Heart left ventricle (tissue), 16 donors: Measurements from ENCODE around the gene CCDC77. TPM values are rescaled to one million over a fixed set of nuclear protein-coding genes. Genes with fewer than 3 reads are reported as not detected.
A peak's percentile ranks its signal among the peaks of the same experiment; 100 is the strongest.

ENCODE experiments used
- ATAC-seq, 4 donors: fragments of 200-7000 bp; cut with Tn5 transposase; one replicate each; pipeline ENCODE4 v1.9.1; 2020 to 2022; ENCODE audit warnings: moderate library complexity in 4 of 4, mild to moderate bottlenecking in 3 of 4, moderate number of reproducible peaks in 1 of 4
- DNase-seq, 5 donors: peaks; one replicate each; pipeline ENCODE4 v3.0.0-alpha.2; 2020
- H3K27ac ChIP-seq, 12 donors: fragments of 200-600 bp; sonication (generic) in 4 of 12; one replicate each; pipeline versions ENCODE4 v1.5.0 to v1.8.0; 2016 to 2022; ENCODE audit warnings: mild to moderate bottlenecking in 2 of 12
- H3K27me3 ChIP-seq, 9 donors: fragments of 200-600 bp; sonication (generic) in 2 of 9; one replicate each; pipeline versions ENCODE4 v1.5.1 to v1.8.0; 2016 to 2022; ENCODE audit warnings: mild to moderate bottlenecking in 3 of 9
- H3K36me3 ChIP-seq, 9 donors: fragments of 200-600 bp; sonication (generic) in 2 of 9; one replicate each; pipeline versions ENCODE4 v1.5.0 to v1.8.0; 2018 to 2022; ENCODE audit warnings: mild to moderate bottlenecking in 2 of 9
- H3K4me1 ChIP-seq, 12 donors: fragments of 200-600 bp; sonication (generic) in 4 of 12; one replicate each; pipeline versions ENCODE4 v1.5.0 to v1.8.0; 2016 to 2022; ENCODE audit warnings: mild to moderate bottlenecking in 3 of 12
- H3K4me3 ChIP-seq, 12 donors: fragments of 200-600 bp; sonication (generic) in 4 of 12; one replicate each; pipeline versions ENCODE4 v1.5.0 to v1.8.0; 2017 to 2022; ENCODE audit warnings: mild to moderate bottlenecking in 9 of 12, moderate library complexity in 4 of 12
- H3K9me3 ChIP-seq, 12 donors: fragments of 200-600 bp; sonication (generic) in 4 of 12; one replicate each; pipeline versions ENCODE4 v1.5.0 to v1.8.0; 2016 to 2022; ENCODE audit warnings: mild to moderate bottlenecking in 1 of 12
- POLR2A ChIP-seq, 2 donors: fragments of 450-650 bp; IDR thresholded peaks; one replicate each; pipeline ENCODE4 v1.6.1; 2017; ENCODE audit warnings: antibody characterized with exemption in 2 of 2, mild to moderate bottlenecking in 2 of 2, moderate library complexity in 2 of 2
- WGBS, 4 donors: extraction: QIAGEN DNeasy Blood & Tissue Kit in 2 of 4; methylation state at CpG; one replicate each; pipeline versions ENCODE4 v1.1.5 to v1.1.7; 2013 to 2018; 5-methylcytosine and 5-hydroxymethylcytosine counted together
- intact Hi-C, 10 donors: fragments of 100-400 bp; cut with DNase I; formaldehyde crosslinking; loops; one replicate each; pipeline versions ENCODE4 v1.11.1 to v1.14.2; 2022
- polyA plus RNA-seq, 2 donors: library from polyadenylated mRNA; stranded (reverse); fragments of 200-250 nt; gene quantifications; one replicate each; pipeline ENCODE4 v1.2.3, GENCODE V29; 2013
- total RNA-seq, 9 donors: library from RNA; depleted of rRNA in 2 of 9; stranded (reverse); fragments of >200 nt in 2 of 9; fragmentation: NEBNext Ultra II Directional in 3 of 9; extraction: Animal tissue kit (Norgen Biotek cat#: 25700) in 3 of 9; gene quantifications; one replicate each; pipeline versions ENCODE4 v1.1.0 to v1.2.4, GENCODE V29; 2016 to 2023
- TF ChIP-seq, protein P1 (sequence below), 12 donors: fragments of 200-600 bp; sonication (generic) in 4 of 12; IDR thresholded peaks; one replicate each; pipeline versions ENCODE4 v1.5.0 to v1.8.0; 2018 to 2022; ENCODE audit warnings: antibody characterized with exemption in 12 of 12, mild to moderate bottlenecking in 5 of 12
- donor health status: ischemic (EF 13 %, LVEDD 7.1; RV severe dilation, severe dysfunction).
- donor health status: healthy with polysubstance abuse.
- donor health status: DM: no; HTN: yes; CAD: no.
- donor health status: DM: no; HTN: no; CAD: no.
- donor health status: ischemic (EF 25% LVEDD 6.9; RV normal size, moderate dysfunction).
- donor health status: ischemic (EF 25% LVEDD 5.7; RV mildly dilated, moderate dysfunction).
- donor health status: healthy.
- donor health status: DM: yes; HTN: yes; CAD: no.
- donor health status: ischemic (EF 35%, LVEDD 5.7; RV mildly dilated, moderate dysfunction).
- donor health status: nonischemic (EF 11% LVEDD 7.7; RV severe dilation, severe dysfunction).
- donor health status: DM: yes; HTN: yes; CAD: no.
- donor health status: PGD.
- donor health status: ischemic (EF 29% LVEDD 5.4; RV normal size, mild dysfunction).
- donor health status: nonischemic (EF 23%, LVEDD 6.1; RV moderate dilation, normal function).

CCDC77 gene
- total and polyA plus RNA-seq, 11 donors: 1.3 to 4.6 (median 2.9) TPM

DNA sequence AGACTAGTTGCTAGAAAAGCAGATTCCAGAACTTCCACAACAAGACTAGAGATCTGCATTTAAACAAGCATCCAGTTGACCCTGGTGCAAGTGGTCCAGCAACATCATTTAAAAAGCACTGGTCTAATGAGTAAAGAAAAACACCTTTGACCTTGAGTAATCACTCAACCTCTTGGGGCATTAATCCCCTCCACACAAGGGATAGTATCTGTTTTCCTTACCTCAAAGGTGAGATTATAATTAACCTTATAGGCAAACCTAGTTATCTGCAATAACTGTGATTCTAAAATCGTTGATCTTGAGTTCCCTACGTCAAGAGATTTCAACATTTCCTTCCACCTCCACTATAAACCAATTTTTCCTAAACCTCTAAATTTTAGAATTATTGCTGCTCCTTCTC is 13.4 kb upstream of the CCDC77 start:
- no peak for DNase-seq
- intact Hi-C loops: no loop called here
- H3K27ac ChIP-seq: peak overlapping the region in 11 of 12 donors; percentile 84 to 96 (median 92)
- no peak for TF ChIP-seq POLR2A (IDR thresholded peaks at IDR 0.05)
- TF ChIP-seq, protein P1, sequence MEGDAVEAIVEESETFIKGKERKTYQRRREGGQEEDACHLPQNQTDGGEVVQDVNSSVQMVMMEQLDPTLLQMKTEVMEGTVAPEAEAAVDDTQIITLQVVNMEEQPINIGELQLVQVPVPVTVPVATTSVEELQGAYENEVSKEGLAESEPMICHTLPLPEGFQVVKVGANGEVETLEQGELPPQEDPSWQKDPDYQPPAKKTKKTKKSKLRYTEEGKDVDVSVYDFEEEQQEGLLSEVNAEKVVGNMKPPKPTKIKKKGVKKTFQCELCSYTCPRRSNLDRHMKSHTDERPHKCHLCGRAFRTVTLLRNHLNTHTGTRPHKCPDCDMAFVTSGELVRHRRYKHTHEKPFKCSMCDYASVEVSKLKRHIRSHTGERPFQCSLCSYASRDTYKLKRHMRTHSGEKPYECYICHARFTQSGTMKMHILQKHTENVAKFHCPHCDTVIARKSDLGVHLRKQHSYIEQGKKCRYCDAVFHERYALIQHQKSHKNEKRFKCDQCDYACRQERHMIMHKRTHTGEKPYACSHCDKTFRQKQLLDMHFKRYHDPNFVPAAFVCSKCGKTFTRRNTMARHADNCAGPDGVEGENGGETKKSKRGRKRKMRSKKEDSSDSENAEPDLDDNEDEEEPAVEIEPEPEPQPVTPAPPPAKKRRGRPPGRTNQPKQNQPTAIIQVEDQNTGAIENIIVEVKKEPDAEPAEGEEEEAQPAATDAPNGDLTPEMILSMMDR (IDR thresholded peaks at IDR 0.05): no peak
- 0 to 1% (median 0%) methylated on average over 2 of the region's 2 CpGs for WGBS, 4 donors
- peaks cover 0 to 33% (median 22%) of the 10 kb centered on the region in 9 donors for H3K36me3 ChIP-seq
- H3K9me3 ChIP-seq: no peaks in the 10 kb centered on the region
- H3K27me3 ChIP-seq: no peaks in the 10 kb centered on the region
- H3K4me1 ChIP-seq: peaks cover 7 to 39% (median 28%) of the 10 kb centered on the region in 12 donors
- no peak for ATAC-seq
- H3K4me3 ChIP-seq: peak overlapping the region; percentile 52 to 91 (median 78)

DNA sequence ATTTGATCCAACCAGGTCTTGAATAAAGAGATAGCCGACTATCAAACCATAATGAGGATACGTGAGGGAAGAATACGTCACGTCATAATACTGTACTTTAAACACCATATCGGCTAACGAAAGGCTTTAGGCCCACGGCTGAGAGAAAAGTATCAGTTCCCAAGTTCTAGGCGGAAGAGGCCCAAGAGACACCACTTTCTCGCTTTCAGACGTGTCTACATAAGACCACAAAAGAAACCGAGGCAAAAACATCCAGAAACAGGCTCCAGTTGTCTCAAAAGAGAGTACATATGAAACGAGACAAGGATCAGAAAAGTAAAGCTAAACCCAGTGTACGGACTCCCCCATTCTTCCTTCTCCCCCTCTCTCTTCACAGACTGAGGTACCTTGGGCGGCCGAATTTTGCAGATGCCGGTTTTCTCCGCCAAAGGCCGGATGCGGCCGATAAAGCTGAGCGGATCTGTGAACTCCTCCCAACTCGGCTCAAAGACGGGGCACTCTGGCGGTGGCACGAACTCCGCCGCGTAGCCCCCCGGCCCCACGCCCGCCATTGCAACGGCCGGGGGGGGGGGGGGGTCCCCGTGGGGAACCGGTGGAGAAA is 12.8 kb upstream of the CCDC77 start:
- DNase-seq (peak in 1 of 5 donors; percentile 66), ATAC-seq (peak in 3 of 4 donors; percentile 21 to 35 (median 35))
- peak overlapping the region; percentile 59 to 96 (median 92) for H3K27ac ChIP-seq

DNA sequence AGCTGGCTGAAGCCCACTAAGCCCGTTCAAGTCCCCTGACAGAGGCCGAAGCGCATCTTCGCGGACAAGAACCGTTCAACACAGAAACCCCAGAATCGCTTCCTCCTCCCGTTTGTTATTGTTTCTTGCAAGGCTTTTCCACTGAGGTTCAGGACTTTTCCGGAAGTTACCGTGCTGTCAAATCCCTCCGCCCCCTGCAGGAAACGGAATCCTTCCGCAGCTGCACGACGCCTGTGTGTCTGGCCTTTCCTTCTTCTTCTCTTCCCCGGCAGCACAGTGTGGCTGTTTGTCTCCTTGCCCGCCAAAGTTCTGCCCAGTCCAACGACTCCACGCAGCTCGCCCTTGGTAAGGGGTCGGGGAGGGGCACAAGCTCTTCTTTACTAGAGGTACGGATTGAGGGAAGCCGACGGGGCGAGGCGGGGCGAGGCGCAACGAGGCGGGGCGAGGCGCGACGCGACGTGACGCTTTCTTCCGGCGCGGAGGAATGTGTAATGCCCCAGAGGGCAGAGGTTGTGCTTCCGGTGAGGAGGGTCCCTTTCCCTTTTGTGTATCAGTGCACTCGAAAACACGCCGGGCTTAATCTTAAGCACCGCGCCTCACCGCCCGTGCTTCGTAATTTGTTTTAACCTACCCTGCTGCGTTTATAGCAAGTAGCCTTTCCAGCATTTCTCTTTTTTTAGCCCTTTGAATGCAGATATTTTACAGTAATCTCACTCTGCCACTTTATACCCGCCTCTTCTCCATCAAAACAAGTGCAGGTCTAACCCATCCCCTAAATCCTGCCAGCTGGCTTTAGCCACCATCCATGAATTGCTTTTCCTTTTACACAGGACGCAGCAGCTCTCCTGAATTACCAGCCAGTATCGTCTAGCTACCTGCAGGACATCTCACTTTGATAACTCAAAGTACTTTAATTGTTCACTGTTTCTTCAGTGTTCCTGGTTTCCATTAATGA is 12.0 kb upstream of the CCDC77 start, which contains the start of gene KDM5A:
Gene KDM5A, minus strand, starts transcription at position 179 of the 955 bp plus-strand sequence. CDS start 229 bp downstream, outside the sequence.
- peak within 1 kb of the TSS; percentile 59 to 96 (median 92) for H3K27ac ChIP-seq
- WGBS, 4 donors: 1% methylated on average over 51 to 53 of the region's 53 CpGs
- no peaks in the 10 kb centered on the region for H3K9me3 ChIP-seq
- intact Hi-C loops: no loop called here
- peaks cover 7 to 39% (median 28%) of the 10 kb centered on the region in 12 donors for H3K4me1 ChIP-seq
- ATAC-seq (peak; percentile 98 to 99 (median 99)), DNase-seq (peak; percentile 92 to 94 (median 93))
- H3K4me3 ChIP-seq: peak within 1 kb of the TSS; percentile 52 to 91 (median 78)
- H3K27me3 ChIP-seq: no peaks in the 10 kb centered on the region
- TF ChIP-seq POLR2A (IDR thresholded peaks at IDR 0.05): peak in 1 of 2 donors; percentile 39
- TF ChIP-seq, protein P1 (IDR thresholded peaks at IDR 0.05): peak in 3 of 12 donors; percentile 8 to 17 (median 9)
- H3K36me3 ChIP-seq: peaks cover 0 to 19% (median 8%) of the 10 kb centered on the region in 9 donors

More for the DNA sequence above, 12.8 kb upstream of the CCDC77 start:
- 0 to 2% (median 1%) methylated on average over 23 to 35 of the region's 35 CpGs for WGBS, 4 donors
- TF ChIP-seq, protein P1 (IDR thresholded peaks at IDR 0.05): no peak
- TF ChIP-seq POLR2A (IDR thresholded peaks at IDR 0.05): no peak
- peaks cover 7 to 39% (median 28%) of the 10 kb centered on the region in 12 donors for H3K4me1 ChIP-seq
- intact Hi-C loops: no loop called here
- H3K4me3 ChIP-seq: peak overlapping the region; percentile 52 to 91 (median 78)
- H3K36me3 ChIP-seq: peaks cover 0 to 27% (median 16%) of the 10 kb centered on the region in 9 donors
- no peaks in the 10 kb centered on the region for H3K9me3 ChIP-seq
- no peaks in the 10 kb centered on the region for H3K27me3 ChIP-seq
